Endometrium (tissue), 2 donors: ENCODE measurements around the gene RPP40.

Source experiments
- FAIRE-seq: peaks from 2 replicates; lab custom pipeline; 2012; peaks lifted over from hg19 to GRCh38; lab: Jason Lieb, UNC
- donor health status: control.
- donor health status: control.

Gene RPP40

DNA sequence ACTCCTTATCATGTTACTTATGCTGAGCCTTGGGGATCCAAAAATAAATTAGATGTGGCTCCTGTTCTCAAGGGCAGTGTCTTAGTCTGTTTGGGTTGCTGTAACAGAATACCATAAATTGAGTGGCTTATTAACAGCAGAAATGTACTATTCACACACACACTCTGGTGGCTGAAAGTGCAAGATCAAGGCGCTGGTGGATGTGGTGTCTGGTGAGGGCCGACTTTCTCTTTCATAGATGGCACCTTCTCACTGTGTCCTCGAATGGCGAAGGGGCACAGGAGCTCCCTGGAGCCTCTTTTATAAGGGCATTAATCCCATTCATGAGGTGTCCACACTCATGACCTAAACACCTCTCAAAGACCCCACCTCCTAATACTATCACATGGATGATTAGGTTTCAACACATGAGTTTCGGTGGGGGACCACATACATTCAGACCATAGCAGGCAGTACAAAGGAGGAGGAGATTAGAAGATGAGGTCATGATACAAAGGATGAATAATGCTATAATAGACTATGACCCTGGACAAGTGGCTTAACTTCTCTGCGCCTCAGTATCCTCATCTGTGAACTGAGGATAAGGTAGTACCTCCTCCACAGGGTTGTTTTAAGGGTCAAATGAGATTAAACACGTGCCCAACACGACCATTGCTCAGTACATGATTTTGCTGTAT is 34.1 kb downstream of the RPP40 start:
- no peak for FAIRE-seq

DNA sequence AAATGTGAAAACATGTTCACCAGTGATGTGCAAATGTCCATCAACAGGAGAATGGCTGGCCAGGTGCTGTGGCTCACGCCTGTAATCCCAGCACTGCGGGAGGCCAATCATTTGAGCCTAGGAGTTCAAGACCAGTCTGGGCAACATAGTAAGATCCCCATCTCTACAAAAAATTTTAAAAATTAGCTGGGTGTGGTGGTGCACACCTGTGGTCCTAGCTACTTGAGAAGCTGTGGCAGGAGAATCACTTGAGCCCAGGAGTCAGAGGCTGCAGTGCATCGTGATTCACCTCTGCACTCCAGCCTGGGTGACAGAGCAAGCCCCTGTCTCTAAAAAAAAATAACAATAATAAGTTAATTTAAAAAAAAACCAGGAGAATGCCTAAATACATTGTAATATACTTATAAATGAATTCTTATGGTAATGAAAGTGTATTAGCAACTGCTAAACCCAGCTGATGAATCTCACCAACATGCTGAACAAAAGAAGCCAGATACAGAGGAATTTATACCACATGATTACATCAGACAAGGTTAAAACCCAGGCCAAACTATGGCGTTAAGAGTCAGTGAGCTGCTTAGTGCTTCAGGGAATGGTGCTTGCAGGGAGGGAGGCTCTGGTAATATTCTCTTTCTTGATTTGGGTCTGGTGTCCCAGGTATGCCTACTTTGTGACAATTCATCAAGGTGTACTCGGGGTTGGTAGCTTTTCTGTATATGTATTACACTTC is 36.4 kb downstream of the RPP40 start:
- FAIRE-seq = no peak

DNA sequence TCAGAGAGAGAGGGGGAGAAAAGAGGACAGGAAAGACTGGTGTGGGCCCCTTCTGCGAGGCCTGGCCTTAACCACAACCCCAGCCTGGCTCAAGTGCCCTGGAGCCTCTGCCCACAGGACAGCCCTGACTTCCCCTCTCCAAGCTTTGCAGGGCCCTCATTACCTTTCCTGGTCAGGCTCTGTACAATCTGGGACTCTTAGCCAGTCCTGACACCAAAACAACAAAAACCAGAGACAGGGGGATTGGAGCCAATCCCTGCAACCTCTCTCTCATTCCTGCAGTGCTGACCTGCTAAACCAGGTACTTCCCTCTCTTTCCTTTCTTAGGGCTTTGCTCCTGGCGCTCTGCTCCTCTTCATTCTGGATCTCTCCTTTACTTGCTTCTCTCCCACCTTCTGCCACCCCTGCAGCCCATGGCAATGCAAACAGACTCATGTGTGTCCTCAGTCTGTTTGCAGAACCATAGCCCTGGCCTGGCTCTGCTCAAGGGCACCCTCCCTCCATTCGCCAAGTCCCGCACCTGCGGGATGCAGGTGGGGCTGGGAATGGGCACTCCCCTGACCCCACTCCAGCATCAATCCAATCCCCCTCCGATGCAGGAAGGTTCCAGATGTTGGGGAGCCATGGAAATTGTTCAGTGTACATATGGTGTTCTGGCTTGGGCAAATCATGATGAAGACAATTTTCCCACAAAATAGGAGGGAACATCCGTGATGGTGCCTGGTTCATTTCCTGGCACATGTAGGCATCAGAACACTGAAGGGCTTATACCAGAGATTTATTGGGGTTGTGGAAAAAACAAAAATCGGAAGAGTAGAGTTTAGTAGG is 38.1 kb downstream of the RPP40 start:
- no peak for FAIRE-seq

DNA sequence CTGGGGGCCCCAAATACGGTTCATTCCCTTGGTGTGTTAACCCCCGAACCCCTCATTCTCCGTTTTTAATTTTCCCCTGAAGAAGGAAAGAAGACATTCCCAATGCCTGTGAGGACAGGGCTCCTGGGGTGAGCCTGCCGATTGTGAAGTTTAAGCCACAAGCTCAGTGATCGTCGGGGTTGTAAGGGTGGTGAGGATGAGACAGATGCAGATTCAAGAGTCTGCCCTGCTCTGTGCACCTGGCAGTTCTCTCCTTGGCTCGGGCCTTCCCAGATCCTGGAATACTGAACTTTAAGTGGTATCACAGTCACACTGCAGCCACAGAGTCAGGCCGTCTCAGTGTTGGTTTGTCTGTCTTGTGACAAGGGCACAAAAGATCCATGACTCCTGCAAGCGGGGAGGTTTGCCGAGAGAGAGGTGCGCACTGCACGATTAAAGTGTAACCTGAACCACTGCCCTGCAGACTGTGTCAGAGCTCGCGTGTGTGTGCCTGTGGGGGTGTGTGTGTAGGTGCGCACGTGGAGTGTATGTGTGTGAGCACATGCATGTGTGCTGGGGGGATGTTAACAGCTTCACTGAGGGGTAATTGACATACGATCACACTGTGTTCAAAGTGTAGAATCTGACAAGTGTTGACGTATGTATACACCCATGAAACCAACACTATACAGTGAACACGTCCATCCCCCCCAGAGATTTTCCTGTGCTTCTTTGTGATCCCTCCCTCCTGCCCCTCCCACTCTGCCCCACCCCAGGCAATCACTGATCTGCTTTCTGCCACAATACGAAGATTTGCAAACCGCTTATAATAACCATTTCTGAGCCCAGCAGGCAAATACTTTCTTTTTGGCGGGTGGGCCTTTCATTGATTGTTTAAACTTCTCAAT is 38.9 kb downstream of the RPP40 start:
- FAIRE-seq = no peak

DNA sequence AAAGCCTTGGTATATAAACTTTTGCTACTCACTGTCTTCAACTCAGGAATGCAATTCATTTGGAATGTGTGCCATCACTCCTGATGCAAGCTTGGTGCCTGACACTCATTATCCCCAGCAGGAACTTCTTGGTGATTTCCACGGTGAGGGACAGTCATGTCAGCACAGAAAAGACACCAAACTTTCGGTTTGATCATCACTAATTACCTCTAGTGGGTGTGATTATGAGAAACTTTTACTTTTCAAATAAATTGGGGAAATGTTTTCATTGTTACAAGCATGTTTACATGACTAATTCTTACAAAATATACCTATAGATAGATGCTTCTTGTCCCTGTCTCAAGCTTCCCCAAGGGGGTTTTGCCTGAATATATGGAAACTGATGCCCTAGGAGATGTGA is 40.9 kb downstream of the RPP40 start:
- no peak for FAIRE-seq

DNA sequence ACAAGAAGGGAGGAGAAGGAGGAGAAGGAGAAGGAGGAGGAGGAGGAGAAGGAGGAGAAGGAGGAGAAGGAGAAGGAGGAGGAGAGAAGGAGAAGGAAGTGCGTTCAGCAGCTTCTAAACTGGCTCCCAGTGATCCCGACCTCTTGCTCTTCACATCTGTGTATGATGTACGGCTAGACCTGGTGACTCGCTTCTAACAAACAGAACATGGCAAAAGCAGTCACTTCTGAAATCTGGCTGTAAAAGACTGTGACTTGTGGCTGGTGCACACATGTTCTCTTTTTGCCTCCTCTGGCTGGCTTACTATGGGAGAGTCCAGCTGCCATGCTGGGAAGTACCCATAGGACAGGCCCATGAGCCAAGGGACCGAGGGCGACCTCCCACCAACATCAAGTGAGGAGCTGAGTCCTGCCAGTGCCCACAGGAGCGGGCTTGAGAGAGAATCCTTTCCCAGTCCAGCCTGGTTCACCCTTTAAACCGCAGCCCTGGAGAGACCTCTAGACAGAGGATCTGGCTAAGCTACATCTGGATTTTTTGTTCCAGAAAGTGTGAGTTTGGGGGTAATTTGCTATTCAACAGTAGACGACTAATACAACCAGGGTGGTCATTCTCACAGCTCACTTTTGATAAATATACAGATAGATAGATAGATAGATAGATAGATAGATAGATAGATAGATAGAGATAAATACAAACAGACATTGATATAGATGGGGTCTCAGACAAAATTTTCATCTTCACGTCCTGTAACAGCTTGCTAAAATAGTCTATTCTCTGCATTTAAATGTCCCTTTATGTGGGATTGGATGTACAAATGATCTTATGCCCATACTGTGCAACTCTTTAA is 42.3 kb downstream of the RPP40 start:
- no peak for FAIRE-seq

DNA sequence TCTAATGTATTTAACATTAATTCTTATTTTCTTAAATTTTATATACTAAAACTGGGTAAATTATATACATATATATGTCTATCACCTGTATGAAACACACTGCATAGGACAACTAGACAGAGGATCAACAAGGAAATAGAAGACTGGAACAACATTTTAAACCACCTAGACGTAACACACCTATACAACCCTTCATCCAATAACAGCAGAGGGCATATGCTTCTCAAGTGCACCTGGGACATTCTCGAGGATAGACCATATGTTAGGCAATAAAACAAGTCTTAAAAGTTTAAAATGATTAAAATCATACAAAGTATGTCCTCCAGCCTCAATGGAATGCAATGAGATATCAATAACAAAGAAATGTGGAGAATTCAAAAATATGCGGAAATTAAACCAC is 45.2 kb downstream of the RPP40 start:
- FAIRE-seq = no peak

DNA sequence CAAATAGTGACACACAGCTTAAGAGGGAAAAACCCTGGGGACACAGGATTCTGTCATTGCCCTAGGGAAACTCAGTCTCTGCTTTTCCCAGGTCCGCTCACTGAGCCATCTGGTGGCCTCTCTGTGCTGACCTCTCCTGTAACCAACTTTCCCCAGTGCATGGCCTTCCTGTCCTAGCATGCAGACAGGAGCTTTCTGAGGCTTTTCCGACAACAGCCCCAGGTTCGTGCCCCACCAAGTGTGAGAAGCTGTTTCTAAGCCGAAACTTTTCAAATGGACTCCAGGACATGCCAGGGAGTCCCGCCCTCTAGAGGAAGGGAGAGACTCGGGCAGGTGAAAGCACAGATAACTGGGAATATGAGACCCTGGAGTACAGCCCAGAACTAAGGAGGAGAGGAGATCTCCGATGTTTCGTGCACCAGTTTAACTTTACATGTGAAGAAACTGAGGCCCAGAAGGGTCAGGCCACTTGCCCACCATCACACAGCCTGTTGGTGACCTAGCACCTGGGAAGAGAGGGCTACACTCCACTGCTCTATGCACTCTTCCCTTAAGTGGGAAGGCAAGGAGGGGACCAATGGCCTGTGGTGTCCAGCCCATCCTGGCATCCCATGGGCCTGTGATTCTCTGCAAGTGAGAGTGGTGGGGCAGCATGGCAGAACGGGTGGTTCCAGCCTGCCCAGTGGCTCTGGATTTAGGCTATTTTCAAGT is 46.2 kb downstream of the RPP40 start:
- FAIRE-seq = no peak

DNA sequence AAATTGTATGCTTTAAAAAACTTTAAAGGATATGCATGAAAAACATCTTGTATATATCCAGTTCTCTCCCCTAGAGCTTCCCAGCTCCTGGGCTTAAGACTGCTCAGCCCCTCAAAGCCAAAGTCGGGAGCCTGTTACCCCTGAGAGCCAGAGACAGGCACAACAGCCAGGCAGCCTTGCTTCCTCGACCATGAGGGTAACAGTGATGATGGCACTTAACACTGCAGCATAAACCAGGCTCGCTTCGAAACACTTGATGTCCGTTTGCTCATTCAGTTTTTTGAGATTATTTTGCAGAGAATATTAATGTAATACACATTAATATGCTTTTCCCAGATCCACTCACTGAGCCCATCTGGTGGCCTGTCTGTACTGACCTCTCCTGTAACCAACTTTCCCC is 47.2 kb downstream of the RPP40 start:
- no peak for FAIRE-seq

DNA sequence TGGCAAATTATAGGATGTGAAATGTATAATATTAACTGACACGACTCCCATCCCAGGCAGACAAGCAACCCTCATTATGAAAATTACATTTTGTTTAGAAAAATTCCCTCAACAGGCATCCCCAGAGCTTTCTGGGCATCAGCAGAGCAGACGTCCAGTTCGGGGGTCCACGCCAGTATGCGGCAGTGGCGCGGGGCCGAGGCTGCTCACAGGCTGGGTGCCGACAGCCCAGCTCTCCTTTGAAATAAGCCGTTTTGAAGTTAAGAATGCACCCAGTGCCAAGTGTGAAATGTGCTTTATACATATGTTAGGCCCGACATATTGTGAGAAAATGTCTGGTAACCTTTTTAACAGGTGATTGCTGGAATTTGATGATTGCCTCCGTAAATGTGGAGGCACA is 50.4 kb downstream of the RPP40 start:
- no peak for FAIRE-seq

DNA sequence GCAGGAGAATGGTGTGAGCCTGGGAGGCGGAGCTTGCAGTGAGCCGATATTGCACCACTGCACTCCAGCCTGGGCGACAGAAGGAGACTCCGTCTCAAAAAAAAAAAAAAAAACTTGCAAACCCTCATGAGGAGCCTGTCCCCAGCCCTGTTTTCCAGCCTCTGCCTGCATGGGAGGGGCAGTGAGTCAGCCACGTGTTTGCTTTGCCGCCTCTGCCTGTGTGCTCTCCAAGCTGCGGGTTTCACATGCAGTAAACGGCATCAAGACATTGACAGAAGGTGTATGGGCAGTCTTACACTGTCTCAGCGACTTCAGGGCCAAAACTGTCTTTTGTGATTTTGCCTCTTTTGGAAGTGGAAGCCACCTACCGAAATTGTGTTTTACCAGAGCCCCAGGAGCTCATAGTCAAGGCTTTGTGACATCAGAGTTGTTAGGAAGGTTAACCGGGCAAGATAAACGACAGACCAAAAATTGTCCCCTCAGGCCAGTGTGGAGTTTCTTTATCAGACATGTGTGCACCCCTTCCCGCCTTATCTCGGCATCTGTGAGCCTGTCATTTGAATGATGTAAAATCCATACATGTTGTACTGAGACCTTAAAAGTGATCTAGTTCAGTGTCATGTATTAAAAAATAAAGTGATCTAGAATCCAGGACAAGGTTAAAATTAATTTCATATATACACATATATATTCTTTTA is 52.9 kb downstream of the RPP40 start:
- FAIRE-seq = no peak

DNA sequence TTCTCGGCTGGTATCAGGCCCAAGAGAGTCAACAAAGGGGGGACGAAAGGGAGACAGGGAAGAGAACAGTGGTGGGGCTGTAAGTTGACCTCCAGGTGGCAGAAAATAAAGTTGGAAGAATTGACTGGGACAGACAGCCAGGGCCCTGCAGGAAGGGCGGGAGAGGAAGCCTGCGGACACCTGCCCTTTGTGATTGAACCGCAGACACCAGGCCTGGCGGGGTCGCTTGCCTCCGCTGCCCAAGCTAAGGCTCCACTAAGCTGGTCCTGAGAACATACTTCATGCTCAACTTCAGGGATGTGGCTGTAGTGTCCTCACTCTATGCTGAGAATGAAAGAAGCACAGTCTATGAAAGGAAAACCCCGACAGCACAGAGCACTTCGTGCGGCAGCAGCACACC is 53.8 kb downstream of the RPP40 start:
- no peak for FAIRE-seq

DNA sequence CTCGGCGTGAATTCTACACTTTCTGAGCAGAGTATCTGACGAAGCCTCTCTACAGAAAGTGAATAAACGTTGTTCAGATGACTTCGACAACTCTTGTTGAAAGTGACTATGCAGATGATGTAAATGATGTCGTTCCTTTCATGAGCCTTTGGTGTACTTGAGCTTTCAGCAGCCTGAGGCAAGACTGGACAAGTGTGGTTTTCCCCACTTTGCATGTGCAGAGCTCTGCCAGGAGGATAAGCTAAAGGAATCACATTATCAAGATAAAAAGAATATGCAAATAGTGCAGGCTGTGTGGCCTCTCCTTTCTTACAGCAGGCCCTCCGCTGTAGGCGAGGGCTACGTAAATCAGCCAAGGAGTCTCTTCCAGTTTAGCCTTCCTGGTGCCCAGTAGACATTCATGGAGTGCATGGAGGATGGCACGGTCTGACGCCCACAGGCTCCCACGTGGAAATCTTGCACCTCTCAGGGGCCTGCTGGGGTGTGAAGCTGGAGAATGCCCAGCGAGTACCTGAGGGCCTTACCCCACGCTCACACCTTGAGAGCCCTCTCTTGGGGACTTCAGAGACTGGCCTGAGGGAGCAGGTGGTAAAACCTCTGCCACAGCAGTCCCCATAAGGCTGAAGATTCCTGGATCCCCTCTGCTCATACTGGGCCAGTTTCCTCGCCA is 54.9 kb downstream of the RPP40 start:
- FAIRE-seq = no peak

DNA sequence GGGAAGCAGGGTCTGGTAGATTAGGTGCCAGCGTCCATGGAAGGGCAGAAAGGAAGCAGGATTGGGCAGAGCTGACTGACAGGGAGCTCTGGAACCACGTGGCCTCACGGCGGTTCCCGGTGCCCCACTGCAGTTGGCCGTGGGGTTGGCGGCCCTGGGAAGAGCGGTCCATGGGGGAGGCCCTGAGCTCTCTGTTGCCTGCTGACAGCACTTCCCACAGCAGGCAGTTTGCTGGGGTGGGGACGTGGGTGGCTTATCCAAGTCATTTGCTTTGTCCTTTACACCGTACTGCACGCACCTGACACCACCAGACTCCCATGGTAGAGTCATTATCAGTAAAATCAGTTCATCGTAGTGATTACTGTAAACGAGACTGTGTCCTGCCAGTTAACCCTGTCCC is 56.1 kb downstream of the RPP40 start:
- FAIRE-seq = no peak

DNA sequence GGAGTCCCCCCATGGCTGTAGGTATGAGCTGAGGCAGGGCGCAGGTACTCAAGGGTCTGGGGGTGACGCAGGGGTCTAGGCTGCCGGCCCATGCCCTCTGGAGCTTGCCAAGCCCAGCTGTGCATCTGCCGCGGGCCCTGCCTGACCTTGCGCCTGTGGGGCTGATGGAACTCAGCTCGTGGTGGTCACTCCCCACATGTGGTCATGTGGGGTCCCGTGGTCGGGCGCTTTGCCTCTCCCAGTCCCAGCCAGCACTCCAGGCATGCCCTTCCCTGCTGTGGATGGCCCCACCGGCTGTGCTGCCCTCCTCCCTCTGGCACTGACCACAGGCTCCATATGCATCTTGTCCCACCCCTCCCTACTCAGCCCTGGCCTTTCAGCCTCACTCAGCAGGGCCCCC is 57.3 kb downstream of the RPP40 start:
- FAIRE-seq = no peak
